Vagina (tissue), 2 donors: ENCODE data around the gene PRSS22. TPM values are rescaled to one million over a fixed set of nuclear protein-coding genes. Genes with fewer than 3 reads are reported as not detected.

ENCODE experiments used
- DNase-seq, 2 donors: peaks; one replicate each; pipeline ENCODE4 v3.0.0-alpha.2; 2017; ENCODE audit errors: extremely low spot score in 2 of 2
- H3K27ac ChIP-seq: fragments of 200-600 bp; sonication (generic); one replicate; pipeline ENCODE4 v1.5.1; 2019
- H3K27me3 ChIP-seq: fragments of 200-600 bp; sonication (generic); one replicate; pipeline ENCODE4 v1.5.1; 2019
- H3K36me3 ChIP-seq, 2 donors: fragments of 200-600 bp; sonication (generic); one replicate each; pipeline ENCODE4 v1.5.1; 2017 to 2019
- H3K4me1 ChIP-seq: fragments of 200-600 bp; sonication (generic); one replicate; pipeline ENCODE4 v1.5.1; 2019
- H3K4me3 ChIP-seq, 2 donors: fragments of 200-600 bp; sonication (generic); 1 replicate in 1 of 2; 2 replicates in 1 of 2; pipeline ENCODE4 v1.5.1; 2016 to 2019
- H3K9me3 ChIP-seq: fragments of 200-600 bp; sonication (generic); one replicate; pipeline ENCODE4 v1.5.1; 2019
- POLR2A ChIP-seq, 2 donors: fragments of 450-650 bp; IDR thresholded peaks; one replicate each; pipeline ENCODE4 v1.6.1; 2017; ENCODE audit warnings: antibody characterized with exemption in 2 of 2, mild to moderate bottlenecking in 2 of 2, moderate library complexity in 2 of 2
- POLR2AphosphoS5 ChIP-seq, 2 donors: sonication (generic); formaldehyde crosslinking; IDR thresholded peaks; one replicate each; pipeline ENCODE4 v1.9.0; 2017; ENCODE audit warnings: antibody characterized with exemption in 2 of 2, mild to moderate bottlenecking in 2 of 2, low read depth in 1 of 2; ENCODE audit not compliant: insufficient read depth in 1 of 2
- intact Hi-C: fragments of 100-400 bp; cut with DNase I; formaldehyde crosslinking; loops from one replicate; pipeline ENCODE4 v1.15.1; 2023
- total RNA-seq: library from RNA; depleted of rRNA; stranded (reverse); fragments of >200 nt; gene quantifications from one replicate; pipeline ENCODE4 v1.2.3, GENCODE V29; 2016
- TF ChIP-seq, protein P1 (sequence below), 3 experiments: fragments of 450-650 bp in 2 of 3; fragments of 200-600 bp in 1 of 3; sonication (generic) in 1 of 3; IDR thresholded peaks; one replicate each; pipeline ENCODE4 v1.5.1; 2017 to 2019; ENCODE audit warnings: antibody characterized with exemption in 3 of 3, mild to moderate bottlenecking in 2 of 3, moderate library complexity in 2 of 3

PRSS22 gene
- total RNA-seq, 1 donor from 2014 or later, result 38.8 TPM

- H3K27ac ChIP-seq, result peak overlapping the region; percentile 63
- no peaks in the 10 kb centered on the region for H3K4me1 ChIP-seq
- H3K27me3 ChIP-seq, result no peaks in the 10 kb centered on the region
- DNase-seq, result no peak
- intact Hi-C loops, result no loop called here
- TF ChIP-seq POLR2AphosphoS5 (IDR thresholded peaks at IDR 0.05; ENCODE audit: insufficient read depth in 1 of 2, low read depth in 1 of 2) (no peak), POLR2A (IDR thresholded peaks at IDR 0.05) (no peak)
- TF ChIP-seq, protein P1, sequence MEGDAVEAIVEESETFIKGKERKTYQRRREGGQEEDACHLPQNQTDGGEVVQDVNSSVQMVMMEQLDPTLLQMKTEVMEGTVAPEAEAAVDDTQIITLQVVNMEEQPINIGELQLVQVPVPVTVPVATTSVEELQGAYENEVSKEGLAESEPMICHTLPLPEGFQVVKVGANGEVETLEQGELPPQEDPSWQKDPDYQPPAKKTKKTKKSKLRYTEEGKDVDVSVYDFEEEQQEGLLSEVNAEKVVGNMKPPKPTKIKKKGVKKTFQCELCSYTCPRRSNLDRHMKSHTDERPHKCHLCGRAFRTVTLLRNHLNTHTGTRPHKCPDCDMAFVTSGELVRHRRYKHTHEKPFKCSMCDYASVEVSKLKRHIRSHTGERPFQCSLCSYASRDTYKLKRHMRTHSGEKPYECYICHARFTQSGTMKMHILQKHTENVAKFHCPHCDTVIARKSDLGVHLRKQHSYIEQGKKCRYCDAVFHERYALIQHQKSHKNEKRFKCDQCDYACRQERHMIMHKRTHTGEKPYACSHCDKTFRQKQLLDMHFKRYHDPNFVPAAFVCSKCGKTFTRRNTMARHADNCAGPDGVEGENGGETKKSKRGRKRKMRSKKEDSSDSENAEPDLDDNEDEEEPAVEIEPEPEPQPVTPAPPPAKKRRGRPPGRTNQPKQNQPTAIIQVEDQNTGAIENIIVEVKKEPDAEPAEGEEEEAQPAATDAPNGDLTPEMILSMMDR (IDR thresholded peaks at IDR 0.05), result no peak
- H3K9me3 ChIP-seq, result no peaks in the 10 kb centered on the region
- H3K36me3 ChIP-seq, result no peaks in the 10 kb centered on the region
- H3K4me3 ChIP-seq, result no peak overlapping the region
Measured at GRCh38 chr16:2856061-2856670, 1.8 kb downstream of the PRSS22 start.

GRCh38 chr16:2855536-2855935 lies 2.4 kb downstream of the PRSS22 start:
- Histone ChIP-seq H3K4me1 (no peaks in the 10 kb centered on the region), H3K36me3 (no peaks in the 10 kb centered on the region), H3K9me3 (no peaks in the 10 kb centered on the region), H3K27me3 (no peaks in the 10 kb centered on the region), H3K4me3 (no peak overlapping the region), H3K27ac (peak overlapping the region; percentile 36)
- DNase-seq, result no peak
- intact Hi-C loops, result no loop called here
- TF ChIP-seq, protein P1 (IDR thresholded peaks at IDR 0.05), result no peak
- TF ChIP-seq POLR2AphosphoS5 (IDR thresholded peaks at IDR 0.05; ENCODE audit: insufficient read depth in 1 of 2, low read depth in 1 of 2), result no peak
- no peak for TF ChIP-seq POLR2A (IDR thresholded peaks at IDR 0.05)

DNA sequence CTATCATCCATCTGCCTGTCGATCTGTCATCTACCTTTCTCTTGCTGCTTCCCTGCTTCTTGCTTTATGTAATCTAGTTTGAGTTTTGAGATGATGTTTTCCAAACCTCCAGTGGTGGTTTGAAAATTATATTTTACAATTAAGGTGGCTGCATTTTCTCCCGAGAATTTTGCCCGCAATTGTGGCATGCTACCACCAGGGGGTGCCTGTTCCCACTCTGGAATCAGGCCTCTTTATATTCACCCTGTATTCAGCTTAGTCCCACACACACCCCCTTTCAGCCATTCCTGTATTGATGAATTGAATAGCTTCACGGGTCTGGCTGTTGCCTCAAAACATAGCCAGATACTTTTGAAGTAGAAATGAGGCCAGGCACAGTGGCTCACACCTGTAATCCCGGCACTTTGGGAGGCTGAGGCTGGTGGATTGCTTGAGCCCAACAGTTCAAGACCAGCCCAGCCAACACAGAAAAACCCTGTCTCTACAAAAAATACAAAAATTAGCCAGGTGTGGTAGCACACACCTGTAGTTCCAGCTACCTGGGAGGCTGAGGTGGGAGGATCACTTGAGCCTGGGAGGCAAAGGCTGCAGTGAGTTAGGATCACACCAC lies 3.2 kb downstream of the PRSS22 start:
- no peak for TF ChIP-seq POLR2A (IDR thresholded peaks at IDR 0.05)
- TF ChIP-seq, protein P1 (IDR thresholded peaks at IDR 0.05), result peak in 1 of 3 experiments; percentile 11
- intact Hi-C loops, result no loop called here

DNA sequence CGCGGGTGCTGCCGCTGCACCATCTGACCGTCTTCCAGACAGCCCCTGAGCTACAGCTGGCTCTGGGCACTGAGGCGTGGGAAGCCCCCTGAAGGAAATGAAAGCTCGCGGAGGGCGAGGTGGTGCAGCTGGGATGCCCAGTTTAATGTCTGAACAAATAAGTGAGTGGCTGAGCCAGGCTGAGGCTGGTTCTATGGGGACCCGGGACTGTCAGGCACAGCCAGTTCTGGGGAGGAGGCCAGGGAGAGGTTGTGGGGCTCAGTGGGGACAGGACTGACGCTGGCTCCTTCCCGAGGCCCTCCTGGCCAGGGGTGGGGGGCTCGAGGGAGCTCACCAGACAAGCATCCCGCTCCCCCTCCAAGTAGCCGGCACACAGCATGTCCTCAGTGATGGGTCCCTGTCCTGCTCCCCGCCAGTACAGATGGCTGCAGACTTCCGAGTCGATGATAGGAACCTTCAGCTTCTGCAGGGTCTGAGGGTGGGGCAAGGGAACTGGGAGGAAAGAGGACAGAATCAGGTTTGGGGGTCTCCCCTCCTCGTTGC lies 4.4 kb downstream of the PRSS22 start:
- Histone ChIP-seq H3K9me3 (no peaks in the 10 kb centered on the region), H3K27ac (no peak overlapping the region), H3K36me3 (no peaks in the 10 kb centered on the region), H3K27me3 (no peaks in the 10 kb centered on the region), H3K4me3 (no peak overlapping the region), H3K4me1 (no peaks in the 10 kb centered on the region)
- TF ChIP-seq, protein P1 (IDR thresholded peaks at IDR 0.05), result no peak
- TF ChIP-seq POLR2AphosphoS5 (IDR thresholded peaks at IDR 0.05; ENCODE audit: insufficient read depth in 1 of 2, low read depth in 1 of 2) (no peak), POLR2A (IDR thresholded peaks at IDR 0.05) (no peak)
- no peak for DNase-seq
- intact Hi-C loops, result no loop called here

More for the DNA sequence above, 3.2 kb downstream of the PRSS22 start:
- no peaks in the 10 kb centered on the region for H3K9me3 ChIP-seq
- no peak overlapping the region for H3K4me3 ChIP-seq
- H3K27ac ChIP-seq, result no peak overlapping the region
- H3K27me3 ChIP-seq, result no peaks in the 10 kb centered on the region
- no peaks in the 10 kb centered on the region for H3K36me3 ChIP-seq
- no peaks in the 10 kb centered on the region for H3K4me1 ChIP-seq
- DNase-seq, result no peak
